Lower leg skin (tissue), 3 donors: ENCODE measurements around the gene LEUTX.
"Not testable (repeated sequence)": the region's sequence is repeated elsewhere in the genome, so short reads cannot be mapped to it uniquely, and the experiment has no call there.

Experiments
- CTCF ChIP-seq, 3 donors: fragments of 450-650 bp; IDR thresholded peaks; one replicate each; pipeline ENCODE4 v1.5.1; 2016; ENCODE audit warnings: antibody characterized with exemption in 3 of 3, mild to moderate bottlenecking in 3 of 3, moderate library complexity in 2 of 3
- POLR2A ChIP-seq, 2 donors: fragments of 450-650 bp; IDR thresholded peaks; one replicate each; pipeline ENCODE4 v1.6.1; 2016 to 2017; ENCODE audit warnings: antibody characterized with exemption in 2 of 2, mild to moderate bottlenecking in 1 of 2, moderate library complexity in 1 of 2

DNA sequence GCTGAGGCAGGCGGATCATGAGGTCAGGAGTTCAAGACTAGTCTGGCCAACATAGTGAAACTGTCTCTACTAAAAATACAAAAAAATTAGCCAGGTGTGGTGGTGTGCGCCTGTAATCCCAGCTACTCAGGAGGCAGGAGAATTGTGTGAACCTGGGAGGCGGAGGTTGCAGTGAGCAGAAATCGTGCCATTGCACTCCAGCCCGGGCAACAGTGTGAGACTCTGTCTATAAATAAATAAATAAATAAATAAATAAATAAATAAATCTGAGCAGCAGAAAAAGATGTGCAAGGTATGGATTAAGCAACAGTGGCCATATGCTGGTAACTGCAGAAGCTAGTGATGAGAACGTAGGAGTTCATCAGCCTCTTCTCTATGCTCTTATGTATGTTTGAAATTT lies 35.5 kb downstream of the LEUTX start:
- TF ChIP-seq CTCF, POLR2A (IDR thresholded peaks at IDR 0.05): not testable (repeated sequence)
